Parathyroid adenoma (tissue), 2 donors: ENCODE data around the gene RDM1.

Source experiments
- H2AFZ ChIP-seq: fragments of 300-600 bp; sonication (generic); one replicate; pipeline ENCODE4 v1.7.0; 2017; ENCODE audit warnings: antibody characterized with exemption, mild to moderate bottlenecking
- H3K27ac ChIP-seq: fragments of 300-600 bp; sonication (generic); one replicate; pipeline ENCODE4 v1.7.0; 2017
- H3K27me3 ChIP-seq: fragments of 300-600 bp; sonication (generic); one replicate; pipeline ENCODE4 v1.7.0; 2017; ENCODE audit warnings: low read length; ENCODE audit not compliant: control insufficient read depth, insufficient read depth
- H3K36me3 ChIP-seq: fragments of 300-600 bp; sonication (generic); one replicate; pipeline ENCODE4 v1.7.0; 2017; ENCODE audit warnings: low read length; ENCODE audit not compliant: control insufficient read depth, insufficient read depth
- H3K4me1 ChIP-seq: fragments of 300-600 bp; sonication (generic); one replicate; pipeline ENCODE4 v1.7.0; 2017; ENCODE audit warnings: control low read depth
- H3K4me2 ChIP-seq: fragments of 300-600 bp; sonication (generic); one replicate; pipeline ENCODE4 v1.7.0; 2017; ENCODE audit warnings: low read length
- H3K4me3 ChIP-seq: fragments of 300-600 bp; sonication (generic); one replicate; pipeline ENCODE4 v1.7.0; 2017; ENCODE audit warnings: low read depth, low read length
- H3K79me2 ChIP-seq: fragments of 300-600 bp; sonication (generic); one replicate; pipeline ENCODE4 v1.7.0; 2017; ENCODE audit warnings: control low read depth
- H3K9ac ChIP-seq: fragments of 300-600 bp; sonication (generic); one replicate; pipeline ENCODE4 v1.7.0; 2017; ENCODE audit warnings: mild to moderate bottlenecking
- H3K9me3 ChIP-seq: fragments of 300-600 bp; sonication (generic); one replicate; pipeline ENCODE4 v1.7.0; 2017; ENCODE audit warnings: low read length; ENCODE audit not compliant: control insufficient read depth
- TF ChIP-seq, protein P1 (sequence below): fragments of 300-600 bp; sonication (generic); IDR thresholded peaks from one replicate; pipeline ENCODE4 v1.7.0; 2017; ENCODE audit warnings: antibody characterized with exemption, mild to moderate bottlenecking
- donor health status: primary hyperparathyroidism.

Gene RDM1

GRCh38 chr17:35889818-35890773, 40.5 kb downstream of the RDM1 start:
- no peaks in the 10 kb centered on the region for H3K36me3 ChIP-seq
- no peaks in the 10 kb centered on the region for H3K27me3 ChIP-seq
- no peak overlapping the region for H3K27ac ChIP-seq

GRCh38 chr17:35889241-35889640, 41.3 kb downstream of the RDM1 start:
- Histone ChIP-seq H3K9me3 (no peaks in the 10 kb centered on the region), H3K4me2 (no peak overlapping the region), H3K36me3 (no peaks in the 10 kb centered on the region), H2AFZ (no peak overlapping the region), H3K4me1 (peaks cover 5% of the 10 kb centered on the region), H3K27me3 (no peaks in the 10 kb centered on the region), H3K9ac (no peak overlapping the region), H3K27ac (no peak overlapping the region), H3K79me2 (no peaks in the 10 kb centered on the region), H3K4me3 (no peak overlapping the region)
- TF ChIP-seq, protein P1, sequence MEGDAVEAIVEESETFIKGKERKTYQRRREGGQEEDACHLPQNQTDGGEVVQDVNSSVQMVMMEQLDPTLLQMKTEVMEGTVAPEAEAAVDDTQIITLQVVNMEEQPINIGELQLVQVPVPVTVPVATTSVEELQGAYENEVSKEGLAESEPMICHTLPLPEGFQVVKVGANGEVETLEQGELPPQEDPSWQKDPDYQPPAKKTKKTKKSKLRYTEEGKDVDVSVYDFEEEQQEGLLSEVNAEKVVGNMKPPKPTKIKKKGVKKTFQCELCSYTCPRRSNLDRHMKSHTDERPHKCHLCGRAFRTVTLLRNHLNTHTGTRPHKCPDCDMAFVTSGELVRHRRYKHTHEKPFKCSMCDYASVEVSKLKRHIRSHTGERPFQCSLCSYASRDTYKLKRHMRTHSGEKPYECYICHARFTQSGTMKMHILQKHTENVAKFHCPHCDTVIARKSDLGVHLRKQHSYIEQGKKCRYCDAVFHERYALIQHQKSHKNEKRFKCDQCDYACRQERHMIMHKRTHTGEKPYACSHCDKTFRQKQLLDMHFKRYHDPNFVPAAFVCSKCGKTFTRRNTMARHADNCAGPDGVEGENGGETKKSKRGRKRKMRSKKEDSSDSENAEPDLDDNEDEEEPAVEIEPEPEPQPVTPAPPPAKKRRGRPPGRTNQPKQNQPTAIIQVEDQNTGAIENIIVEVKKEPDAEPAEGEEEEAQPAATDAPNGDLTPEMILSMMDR = no peak

More at GRCh38 chr17:35889818-35890773, 40.5 kb downstream of the RDM1 start:
- TF ChIP-seq, protein P1 = no peak
- Histone ChIP-seq H3K9ac (no peak overlapping the region), H2AFZ (peak overlapping the region; percentile 35), H3K9me3 (no peaks in the 10 kb centered on the region), H3K4me1 (peaks cover 5% of the 10 kb centered on the region), H3K4me2 (no peak overlapping the region), H3K79me2 (no peaks in the 10 kb centered on the region), H3K4me3 (no peak overlapping the region)

DNA sequence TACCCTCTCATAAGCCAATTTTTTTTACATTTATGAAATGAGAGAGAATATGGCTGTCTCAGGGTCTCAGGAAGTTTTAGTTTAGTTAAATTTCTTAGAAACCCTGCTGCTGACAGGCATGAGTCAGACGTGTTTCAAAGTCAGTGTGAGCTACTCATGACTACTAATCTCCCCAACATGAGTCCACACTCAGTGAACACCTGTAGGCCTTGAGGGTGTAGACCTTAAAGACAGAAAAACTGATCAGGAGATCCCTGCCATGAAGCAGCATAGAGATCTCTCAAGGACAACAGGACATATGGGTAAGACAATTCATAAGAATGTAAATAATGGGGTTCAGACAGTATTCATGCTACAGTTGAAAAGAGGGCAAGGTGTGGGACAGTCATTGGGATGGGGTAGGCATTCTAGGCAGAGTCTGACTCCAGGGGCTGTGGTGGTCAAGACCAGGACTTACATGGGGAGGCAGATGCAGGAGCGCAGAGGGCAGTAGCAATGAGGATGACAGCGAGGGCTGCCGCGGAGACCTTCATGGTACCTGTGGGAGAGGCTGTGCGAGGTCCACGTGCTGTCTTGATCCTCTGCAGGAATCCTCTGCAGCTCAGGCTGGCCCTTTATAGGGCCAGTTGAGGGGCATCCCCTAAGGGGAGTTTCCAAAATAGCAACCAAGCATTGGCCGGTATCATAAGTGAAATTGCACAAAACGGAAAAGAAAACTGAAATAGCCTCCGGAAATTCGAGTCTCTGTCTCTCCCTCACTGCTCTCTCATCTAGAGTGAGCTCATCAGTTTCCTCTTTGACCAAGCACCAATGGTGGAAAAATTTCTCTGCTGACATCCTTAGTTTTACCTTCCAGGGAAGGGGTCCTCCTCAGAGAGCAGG, 50.6 kb downstream of the RDM1 start, which contains the start of gene CCL5:
Gene CCL5, minus strand, starts transcription at position 588 of the 882 bp plus-strand sequence.
- no peaks in the 10 kb centered on the region for H3K27me3 ChIP-seq

DNA sequence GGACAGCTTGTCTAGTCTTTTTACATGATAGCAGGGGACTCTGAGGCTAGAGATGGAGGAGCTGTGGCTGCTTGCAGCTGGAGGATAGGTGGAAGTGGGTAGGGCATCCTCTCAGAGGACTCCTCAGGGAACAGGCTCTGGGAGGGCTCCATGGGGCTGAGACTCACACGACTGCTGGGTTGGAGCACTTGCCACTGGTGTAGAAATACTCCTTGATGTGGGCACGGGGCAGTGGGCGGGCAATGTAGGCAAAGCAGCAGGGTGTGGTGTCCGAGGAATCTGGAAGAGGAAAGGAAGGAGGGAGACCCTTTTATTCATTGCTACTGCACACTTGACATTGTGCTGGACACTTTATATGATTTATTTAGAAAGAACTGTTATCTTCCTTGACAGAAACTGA, 52.2 kb downstream of the RDM1 start:
- H3K9ac ChIP-seq = no peak overlapping the region
- no peaks in the 10 kb centered on the region for H3K36me3 ChIP-seq
- TF ChIP-seq, protein P1 = no peak
- no peaks in the 10 kb centered on the region for H3K27me3 ChIP-seq
- H3K4me3 ChIP-seq = no peak overlapping the region
- no peak overlapping the region for H3K27ac ChIP-seq
- H2AFZ ChIP-seq = no peak overlapping the region
- H3K4me2 ChIP-seq = no peak overlapping the region
- no peaks in the 10 kb centered on the region for H3K4me1 ChIP-seq
- H3K9me3 ChIP-seq = no peaks in the 10 kb centered on the region
- no peaks in the 10 kb centered on the region for H3K79me2 ChIP-seq

More for the DNA sequence above, 50.6 kb downstream of the RDM1 start, which contains the start of gene CCL5:
- H3K4me1 ChIP-seq = no peaks in the 10 kb centered on the region
- H3K9ac ChIP-seq = no peak within 1 kb of the TSS
- no peak within 1 kb of the TSS for H2AFZ ChIP-seq
- no peak within 1 kb of the TSS for H3K4me3 ChIP-seq
- TF ChIP-seq, protein P1 = no peak
- H3K4me2 ChIP-seq = no peak within 1 kb of the TSS
- H3K9me3 ChIP-seq = no peaks in the 10 kb centered on the region
- H3K27ac ChIP-seq = no peak within 1 kb of the TSS
- H3K36me3 ChIP-seq = no peaks in the 10 kb centered on the region
- H3K79me2 ChIP-seq = no peaks in the 10 kb centered on the region
